ENCODE data around the gene CCL4. TPM values are rescaled to one million over a fixed set of nuclear protein-coding genes. Genes with fewer than 3 reads are reported as not detected.
"Not testable (repeated sequence)": the region's sequence is repeated elsewhere in the genome, so short reads cannot be mapped to it uniquely, and the experiment has no call there.

Gene CCL4
- total RNA-seq, 3 donors from 2014 or later (not counting 1 experiment from before 2014, with no cell fraction given): 360 to 532 (median 476) TPM

DNA sequence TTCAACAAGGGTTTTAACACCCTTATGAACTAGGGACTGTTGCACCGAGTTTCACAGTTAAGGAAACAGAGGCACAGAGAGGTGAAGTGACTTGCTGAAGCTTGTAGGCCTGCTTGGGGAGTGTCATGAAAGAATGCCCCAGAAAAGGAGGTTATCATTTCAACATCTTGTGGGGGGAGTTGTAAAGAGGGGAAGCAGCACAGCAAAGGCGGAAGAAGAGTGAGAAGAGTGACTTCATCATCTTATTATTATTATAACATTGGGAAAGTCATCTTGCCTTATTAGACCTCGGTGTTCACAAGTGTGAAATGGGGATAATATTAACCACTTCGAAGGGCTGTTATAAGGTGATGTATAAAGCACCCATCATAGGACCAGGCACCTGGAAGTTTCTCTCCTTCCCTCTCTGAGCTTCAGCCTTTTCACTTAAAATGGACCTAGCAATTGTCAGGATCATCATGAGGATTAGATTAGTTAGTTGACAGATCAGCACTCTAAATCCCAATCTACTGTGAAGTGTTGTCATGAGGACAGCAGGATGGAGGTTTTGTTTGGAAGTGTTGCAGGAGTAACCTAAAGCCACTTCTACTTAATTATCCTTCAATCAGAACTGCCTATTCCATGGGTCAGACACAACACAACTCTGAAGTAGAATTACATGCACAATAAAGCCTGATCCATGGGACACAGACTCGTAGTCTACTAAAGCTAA, 2.3 kb downstream of the CCL4 start:
- DNase-seq (peak in 1 of 2 donors; percentile 28), ATAC-seq (peak; percentile 5 to 28 (median 25))
- H3K9me3 ChIP-seq (ENCODE audit: control insufficient read depth, insufficient read depth, low read length): no peaks in the 10 kb centered on the region
- peak overlapping the region; percentile 82 for H3K27ac ChIP-seq (ENCODE audit: low read length)
- Mint-ChIP-seq H3K27ac (peak overlapping the region; percentile 94 to 96), H3K9me3 (no peaks in the 10 kb centered on the region), H3K4me1 (peaks cover 73 to 85% of the 10 kb centered on the region in 2 donors), H3K36me3 (peaks cover 18% of the 10 kb centered on the region), H3K27me3 (ENCODE audit: low read depth in 2 of 2) (no peaks in the 10 kb centered on the region), H3K4me3 (peak overlapping the region; percentile 97)
- H3K36me3 ChIP-seq (ENCODE audit: control insufficient read depth, insufficient read depth, low read length): peaks cover 6% of the 10 kb centered on the region
- peaks cover 67% of the 10 kb centered on the region for H3K4me1 ChIP-seq (ENCODE audit: control insufficient read depth, insufficient read depth, low read length)
- no peaks in the 10 kb centered on the region for H3K27me3 ChIP-seq (ENCODE audit: control insufficient read depth, insufficient read depth, low read length)
- TF ChIP-seq, protein P1, sequence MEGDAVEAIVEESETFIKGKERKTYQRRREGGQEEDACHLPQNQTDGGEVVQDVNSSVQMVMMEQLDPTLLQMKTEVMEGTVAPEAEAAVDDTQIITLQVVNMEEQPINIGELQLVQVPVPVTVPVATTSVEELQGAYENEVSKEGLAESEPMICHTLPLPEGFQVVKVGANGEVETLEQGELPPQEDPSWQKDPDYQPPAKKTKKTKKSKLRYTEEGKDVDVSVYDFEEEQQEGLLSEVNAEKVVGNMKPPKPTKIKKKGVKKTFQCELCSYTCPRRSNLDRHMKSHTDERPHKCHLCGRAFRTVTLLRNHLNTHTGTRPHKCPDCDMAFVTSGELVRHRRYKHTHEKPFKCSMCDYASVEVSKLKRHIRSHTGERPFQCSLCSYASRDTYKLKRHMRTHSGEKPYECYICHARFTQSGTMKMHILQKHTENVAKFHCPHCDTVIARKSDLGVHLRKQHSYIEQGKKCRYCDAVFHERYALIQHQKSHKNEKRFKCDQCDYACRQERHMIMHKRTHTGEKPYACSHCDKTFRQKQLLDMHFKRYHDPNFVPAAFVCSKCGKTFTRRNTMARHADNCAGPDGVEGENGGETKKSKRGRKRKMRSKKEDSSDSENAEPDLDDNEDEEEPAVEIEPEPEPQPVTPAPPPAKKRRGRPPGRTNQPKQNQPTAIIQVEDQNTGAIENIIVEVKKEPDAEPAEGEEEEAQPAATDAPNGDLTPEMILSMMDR (IDR thresholded peaks at IDR 0.05): no peak
- intact Hi-C loops (cut with micrococcal nuclease): loop anchor here (5.0 kb wide), 1 partner anchor 41 kb away; no protein-coding TSS in a partner anchor
- WGBS (ENCODE audit: insufficient coverage): 62% methylated on average over 2 of the region's 5 CpGs
- peak overlapping the region; percentile 48 for H3K4me3 ChIP-seq (ENCODE audit: low read length)

DNA sequence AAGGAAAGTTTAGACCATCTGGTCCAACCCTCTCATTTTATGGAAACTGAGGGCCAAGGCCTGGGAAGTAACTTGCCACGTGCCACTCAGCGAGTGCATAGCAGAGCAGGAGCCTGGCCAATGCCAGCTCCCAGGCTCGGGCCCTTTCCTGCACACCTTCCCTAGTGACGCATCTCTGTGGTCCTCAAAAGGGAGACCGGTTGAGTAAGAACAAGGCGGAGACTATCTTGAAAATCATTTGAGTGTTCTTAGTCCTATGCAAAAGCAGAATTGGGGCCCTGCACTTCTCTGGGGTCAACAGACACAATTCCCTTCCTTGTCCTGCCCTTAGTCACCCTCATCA, 2.8 kb downstream of the CCL4 start:
- intact Hi-C loops (cut with micrococcal nuclease): loop anchor here (5.0 kb wide), 1 partner anchor 41 kb away; no protein-coding TSS in a partner anchor
- Mint-ChIP-seq H3K27ac (peak overlapping the region; percentile 94 to 96), H3K27me3 (ENCODE audit: low read depth in 2 of 2) (no peaks in the 10 kb centered on the region), H3K4me3 (peak overlapping the region; percentile 97), H3K9me3 (no peaks in the 10 kb centered on the region), H3K36me3 (peaks cover 18% of the 10 kb centered on the region), H3K4me1 (peaks cover 73 to 90% of the 10 kb centered on the region in 2 donors)
- Histone ChIP-seq H3K27ac (ENCODE audit: low read length) (peak overlapping the region; percentile 82), H3K27me3 (ENCODE audit: control insufficient read depth, insufficient read depth, low read length) (no peaks in the 10 kb centered on the region), H3K36me3 (ENCODE audit: control insufficient read depth, insufficient read depth, low read length) (peaks cover 6% of the 10 kb centered on the region), H3K4me3 (ENCODE audit: low read length) (no peak overlapping the region), H3K4me1 (ENCODE audit: control insufficient read depth, insufficient read depth, low read length) (peaks cover 67% of the 10 kb centered on the region), H3K9me3 (ENCODE audit: control insufficient read depth, insufficient read depth, low read length) (no peaks in the 10 kb centered on the region)
- DNase-seq (no peak), ATAC-seq (no peak)
- WGBS (ENCODE audit: insufficient coverage): 53% methylated on average over 6 of the region's 6 CpGs
- TF ChIP-seq, protein P1 (IDR thresholded peaks at IDR 0.05): no peak

DNA sequence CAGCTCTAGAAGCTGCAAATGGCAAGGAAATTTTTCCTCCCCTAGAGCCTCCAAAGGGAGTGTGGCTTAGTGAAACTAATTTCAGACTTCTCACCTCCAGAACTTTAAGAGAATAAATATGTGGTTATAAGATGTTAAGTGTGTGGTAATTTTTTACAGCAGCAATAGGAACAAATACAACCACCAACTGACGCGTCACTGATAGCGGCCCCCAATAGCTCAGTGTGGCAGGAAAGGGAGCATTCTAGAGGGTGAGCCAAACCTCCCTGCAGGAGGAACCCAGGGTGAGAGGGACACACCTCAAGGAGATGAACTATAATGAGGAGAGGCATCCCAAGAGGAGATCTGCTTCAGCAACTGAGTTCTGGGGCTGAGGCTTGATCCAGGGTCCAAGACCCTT, 4.0 kb downstream of the CCL4 start:
- Mint-ChIP-seq H3K4me1 (peaks cover 78 to 98% of the 10 kb centered on the region in 2 donors), H3K27ac (peak overlapping the region; percentile 94 to 96), H3K4me3 (peak overlapping the region; percentile 74), H3K36me3 (peaks cover 23% of the 10 kb centered on the region), H3K27me3 (ENCODE audit: low read depth in 2 of 2) (no peaks in the 10 kb centered on the region), H3K9me3 (no peaks in the 10 kb centered on the region)
- WGBS (ENCODE audit: insufficient coverage): no CpG with 5 or more reads among the region's 3 CpGs
- Histone ChIP-seq H3K9me3 (ENCODE audit: control insufficient read depth, insufficient read depth, low read length) (peaks cover 4% of the 10 kb centered on the region), H3K27me3 (ENCODE audit: control insufficient read depth, insufficient read depth, low read length) (no peaks in the 10 kb centered on the region), H3K27ac (ENCODE audit: low read length) (peak overlapping the region; percentile 82), H3K4me1 (ENCODE audit: control insufficient read depth, insufficient read depth, low read length) (peaks cover 61% of the 10 kb centered on the region), H3K4me3 (ENCODE audit: low read length) (no peak overlapping the region), H3K36me3 (ENCODE audit: control insufficient read depth, insufficient read depth, low read length) (peaks cover 6% of the 10 kb centered on the region)
- ATAC-seq (peak; percentile 23 to 45 (median 31)), DNase-seq (peak in 1 of 2 donors; percentile 59)
- intact Hi-C loops (cut with micrococcal nuclease): loop anchor here (1.0 to 5.0 kb wide), 3 partner anchors 17 to 41 kb away; partner anchors contain the start of gene CCL3
- TF ChIP-seq, protein P1 (IDR thresholded peaks at IDR 0.05): no peak

DNA sequence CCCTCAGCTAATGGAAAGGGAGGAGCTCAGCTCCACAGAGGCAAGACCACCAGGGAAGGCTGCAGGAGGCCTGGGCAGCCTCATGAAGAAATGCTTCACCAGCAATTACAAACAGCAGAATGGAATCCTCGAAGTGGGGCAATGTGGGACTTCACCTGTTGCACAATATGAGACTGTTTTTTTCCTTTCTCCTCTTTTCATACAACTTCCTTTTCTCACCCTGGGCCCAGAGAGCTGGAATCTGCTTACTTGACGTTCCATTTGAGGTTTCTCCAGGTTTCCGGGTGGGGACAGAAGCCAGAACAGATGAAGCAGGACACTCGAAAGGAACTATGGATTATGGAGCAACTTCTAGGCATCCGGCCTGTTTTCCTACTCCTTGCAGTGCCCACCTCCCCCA, 4.6 kb downstream of the CCL4 start:
- not testable (repeated sequence) for H3K27me3 ChIP-seq (ENCODE audit: control insufficient read depth, insufficient read depth, low read length); H3K27me3 Mint-ChIP-seq (ENCODE audit: low read depth in 2 of 2); DNase-seq; H3K9me3 ChIP-seq (ENCODE audit: control insufficient read depth, insufficient read depth, low read length); ATAC-seq; H3K4me3 ChIP-seq (ENCODE audit: low read length); H3K36me3 ChIP-seq (ENCODE audit: control insufficient read depth, insufficient read depth, low read length); H3K9me3 Mint-ChIP-seq
- H3K4me1 ChIP-seq (ENCODE audit: control insufficient read depth, insufficient read depth, low read length): peaks cover 55% of the 10 kb centered on the region
- peak overlapping the region; percentile 82 for H3K27ac ChIP-seq (ENCODE audit: low read length)
- intact Hi-C loops (cut with micrococcal nuclease): loop anchor here (5.0 kb wide), 1 partner anchor 39 kb away; no protein-coding TSS in a partner anchor
- 71% methylated on average over 5 of the region's 5 CpGs for WGBS (ENCODE audit: insufficient coverage)
- peak overlapping the region; percentile 94 to 96 for H3K27ac Mint-ChIP-seq
- H3K4me1 Mint-ChIP-seq: peaks cover 74 to 98% of the 10 kb centered on the region in 2 donors
- H3K36me3 Mint-ChIP-seq: peaks cover 23% of the 10 kb centered on the region
- peak overlapping the region; percentile 74 for H3K4me3 Mint-ChIP-seq
